ENCODE results near the gene KMT2C.
"Not testable (repeated sequence)": the region's sequence is repeated elsewhere in the genome, so short reads cannot be mapped to it uniquely, and the experiment has no call there.

The KMT2C gene

GRCh38 chr7:152441168-152441567 is 5.4 kb upstream of the KMT2C start:
- not testable (repeated sequence) for DNase-seq

GRCh38 chr7:152438017-152438416 is 2.2 kb upstream of the KMT2C start:
- DNase-seq: not testable (repeated sequence)

GRCh38 chr7:152436931-152437575 is 1.2 kb upstream of the KMT2C start:
- DNase-seq: not testable (repeated sequence)

- DNase-seq: peak; percentile 87
Observed at GRCh38 chr7:152436111-152436930, 518 bp upstream of the KMT2C start.

- DNase-seq: peak; percentile 21
Observed at GRCh38 chr7:152434511-152435383, 1.1 kb downstream of the KMT2C start.

- DNase-seq: peak; percentile 71
Observed at GRCh38 chr7:152433721-152434490, 1.9 kb downstream of the KMT2C start.

- DNase-seq: not testable (repeated sequence)
Observed at GRCh38 chr7:152432735-152433134, 3.1 kb downstream of the KMT2C start.

GRCh38 chr7:152430854-152431253 is 4.9 kb downstream of the KMT2C start:
- DNase-seq: no peak

- DNase-seq: not testable (repeated sequence)
Observed at GRCh38 chr7:152430118-152430517, 5.7 kb downstream of the KMT2C start.

- peak; percentile 24 for DNase-seq
Observed at GRCh38 chr7:152424348-152425108, 11.3 kb downstream of the KMT2C start.

GRCh38 chr7:152423991-152424347 is 11.8 kb downstream of the KMT2C start:
- DNase-seq: no peak

- DNase-seq: not testable (repeated sequence)
Observed at GRCh38 chr7:152423171-152423570, 12.6 kb downstream of the KMT2C start.

- not testable (repeated sequence) for DNase-seq
Observed at GRCh38 chr7:152420950-152421349, 14.9 kb downstream of the KMT2C start.

GRCh38 chr7:152419473-152420429 is 16.1 kb downstream of the KMT2C start:
- no peak for DNase-seq

- DNase-seq: no peak
Observed at GRCh38 chr7:152414779-152415178, 21.0 kb downstream of the KMT2C start.

- DNase-seq: no peak
Observed at GRCh38 chr7:152411389-152411788, 24.4 kb downstream of the KMT2C start.

- DNase-seq: no peak
Observed at GRCh38 chr7:152406491-152406890, 29.3 kb downstream of the KMT2C start.

- not testable (repeated sequence) for DNase-seq
Observed at GRCh38 chr7:152406030-152406429, 29.8 kb downstream of the KMT2C start.

- DNase-seq: no peak
Observed at GRCh38 chr7:152403726-152404125, 32.1 kb downstream of the KMT2C start.
